COLO668 (cell line): ENCODE data around the gene RIMS1.

Source experiments
- DNase-seq: peaks from one replicate; lab custom pipeline; 2025; ENCODE audit not compliant: unreplicated experiment; lab: John Stamatoyannopoulos, UW

Gene RIMS1

DNA sequence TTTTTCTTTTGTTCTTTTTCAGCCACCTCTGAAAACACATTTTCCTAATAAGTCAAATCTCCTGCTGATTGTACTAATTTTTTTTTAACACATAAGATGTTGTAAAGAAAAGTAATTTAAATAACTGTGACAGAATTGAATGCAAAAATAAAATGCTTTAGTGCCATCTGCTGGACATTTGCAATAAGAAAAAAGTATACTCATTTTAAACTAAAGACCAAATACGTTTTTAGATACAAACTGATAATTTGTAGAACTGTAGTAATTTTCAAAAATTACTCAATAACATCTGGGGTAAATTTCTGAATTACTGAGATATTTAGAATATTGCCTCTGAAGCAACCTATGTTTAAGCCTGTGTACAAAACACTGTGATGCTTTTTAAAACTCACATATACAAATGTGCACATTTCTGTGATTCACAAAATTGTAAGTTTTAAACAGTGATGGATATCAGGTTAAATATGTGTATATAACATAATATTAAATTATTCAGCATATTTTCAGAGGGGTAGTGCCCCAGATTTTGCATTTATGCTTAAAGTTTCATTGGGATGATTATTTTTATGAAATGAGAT is 198.7 kb downstream of the RIMS1 start:
- no peak for DNase-seq

DNA sequence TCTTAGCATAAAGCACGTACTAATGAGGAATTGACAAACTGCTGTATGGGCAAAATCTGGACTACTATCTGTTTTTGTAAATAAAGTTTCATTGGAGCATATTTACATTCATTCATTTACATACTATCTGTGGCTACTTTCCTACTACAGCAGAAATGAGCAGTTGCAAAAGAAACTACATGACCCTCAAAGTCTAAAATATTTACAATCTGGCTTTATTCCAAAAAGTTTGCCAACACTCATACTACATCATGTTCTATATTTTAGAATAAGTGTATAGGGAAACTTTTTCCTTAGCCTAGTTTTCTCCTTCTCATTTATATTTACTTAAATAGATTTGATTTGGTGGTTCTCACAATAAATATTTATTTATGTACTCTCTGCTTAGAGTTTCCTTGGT is 208.2 kb downstream of the RIMS1 start:
- no peak for DNase-seq

DNA sequence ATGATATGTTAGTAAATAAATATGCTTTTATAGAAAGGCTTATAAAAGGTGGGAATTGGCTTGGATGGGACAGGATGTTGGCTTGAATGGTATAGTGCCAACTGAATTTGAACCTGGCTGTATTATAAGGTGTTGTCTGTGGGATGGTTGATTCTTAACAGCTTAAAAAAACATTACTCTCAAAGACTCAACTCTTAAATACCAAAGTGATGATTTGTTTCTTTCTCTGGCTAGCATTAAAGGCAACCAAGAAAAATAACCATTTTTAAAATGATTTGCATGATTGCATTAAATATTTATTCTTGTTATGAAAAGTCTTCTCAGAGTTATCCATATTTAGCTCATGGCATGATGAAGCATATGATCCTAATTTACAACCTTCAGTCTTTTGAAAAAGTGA is 216.2 kb downstream of the RIMS1 start:
- DNase-seq = no peak

DNA sequence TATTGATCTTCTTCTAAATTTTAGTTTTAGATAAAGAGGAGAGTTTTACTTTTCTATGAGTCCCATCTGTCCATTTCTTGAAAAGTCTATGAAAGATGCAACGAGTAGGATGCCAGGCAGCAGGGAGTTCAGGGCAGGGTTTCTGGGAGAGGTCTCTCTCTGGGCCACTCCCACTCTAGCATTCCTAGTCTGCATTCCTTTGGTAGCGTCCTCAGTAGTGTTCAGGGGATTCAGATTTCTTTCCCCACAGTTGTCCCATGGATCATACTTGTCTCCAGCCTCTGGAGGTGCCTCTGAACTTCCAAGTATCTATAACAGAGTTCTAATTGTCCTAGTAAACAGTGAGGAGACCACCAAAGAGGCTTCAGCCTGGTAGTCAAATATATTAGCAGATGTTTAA is 225.3 kb downstream of the RIMS1 start:
- DNase-seq = no peak

DNA sequence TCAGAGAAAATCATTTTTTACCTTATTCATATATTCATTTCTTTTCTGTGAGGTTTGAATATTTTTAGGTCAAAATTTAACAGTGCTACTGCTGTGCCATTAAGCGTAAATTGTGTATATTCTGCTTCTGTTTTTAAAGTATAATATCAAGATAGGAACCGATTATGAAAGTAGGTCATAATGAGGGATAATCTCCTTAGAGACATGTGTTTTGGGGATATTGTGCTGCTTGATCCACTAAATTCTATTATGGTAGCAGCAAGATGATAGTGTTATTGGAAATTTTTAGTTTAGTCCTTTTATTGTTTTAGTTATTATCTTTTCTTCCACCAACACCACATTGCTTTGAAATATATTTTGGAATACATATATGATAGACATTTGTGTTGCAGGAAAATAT is 244.0 kb downstream of the RIMS1 start:
- DNase-seq = no peak

DNA sequence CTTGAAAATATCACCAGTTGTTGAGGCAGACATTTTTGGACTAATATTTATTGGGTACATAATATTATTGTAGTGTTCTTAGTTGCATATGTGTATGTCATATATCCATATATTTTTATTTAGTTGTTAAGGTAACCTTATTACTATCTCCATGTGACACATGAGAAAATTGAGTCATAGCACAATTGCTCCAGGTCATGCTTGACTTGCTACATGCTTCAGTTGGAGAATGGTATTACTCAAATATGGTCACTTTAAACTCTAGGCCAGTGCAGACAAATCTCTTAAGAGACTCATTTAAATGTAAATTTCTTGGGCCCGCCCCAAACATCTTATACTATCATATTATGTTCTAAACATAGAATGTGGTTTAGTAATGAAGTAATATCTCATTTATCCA is 246.1 kb downstream of the RIMS1 start:
- DNase-seq = no peak

DNA sequence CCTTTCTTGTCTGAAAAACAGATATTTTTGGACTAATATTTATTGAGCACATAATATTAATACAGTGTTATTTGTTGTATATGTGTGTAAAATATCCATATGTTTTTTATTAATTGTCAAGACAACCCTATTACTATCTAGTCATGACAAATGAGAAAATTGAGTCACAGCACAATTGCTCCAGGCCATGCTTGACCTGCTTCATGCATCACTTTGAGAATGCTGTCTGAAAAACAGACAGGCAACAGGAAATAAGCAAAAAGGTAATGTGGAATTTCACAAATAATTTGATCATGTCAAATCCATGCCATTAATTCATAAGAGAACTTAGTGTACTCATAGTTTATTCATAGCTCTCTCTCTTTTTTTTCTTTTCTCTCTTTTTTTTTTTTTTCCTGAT is 246.5 kb downstream of the RIMS1 start:
- no peak for DNase-seq

DNA sequence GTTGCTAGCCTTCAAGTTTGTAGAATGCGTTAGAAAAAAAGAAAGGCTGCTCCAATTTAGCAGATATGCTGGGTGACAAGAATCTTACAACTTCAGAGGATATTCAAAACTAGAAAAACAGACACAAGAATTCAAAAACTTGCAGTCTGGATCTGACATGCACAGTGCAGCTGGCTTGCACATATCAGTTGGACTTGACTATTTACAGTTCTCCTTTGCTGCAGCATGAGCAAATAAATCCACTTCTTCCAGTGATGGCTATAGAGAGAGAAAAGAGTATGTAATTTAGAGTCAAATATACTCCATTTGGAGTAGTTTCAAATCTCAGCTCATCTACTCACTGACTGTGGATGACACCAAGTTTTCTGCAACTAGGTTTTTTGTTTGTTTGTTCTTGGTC is 247.0 kb downstream of the RIMS1 start:
- DNase-seq = no peak

DNA sequence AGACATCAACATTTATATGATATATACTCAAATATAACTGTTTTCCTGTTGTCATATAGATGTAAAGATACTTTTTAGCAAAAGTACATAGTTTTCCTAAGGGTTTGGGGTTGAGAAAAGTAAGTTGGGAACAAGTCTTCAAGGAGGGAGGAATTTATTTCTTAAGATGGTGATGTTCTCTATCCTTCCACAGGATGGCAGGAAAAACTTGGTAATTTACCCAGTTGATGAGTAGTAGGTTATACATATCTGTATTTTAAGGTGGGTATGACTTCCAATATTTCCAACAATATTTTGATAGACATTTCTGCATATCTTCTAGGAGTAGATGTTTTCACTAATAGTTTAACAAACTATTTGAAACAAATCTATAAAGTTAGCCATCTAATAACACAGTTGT is 254.4 kb downstream of the RIMS1 start:
- no peak for DNase-seq

DNA sequence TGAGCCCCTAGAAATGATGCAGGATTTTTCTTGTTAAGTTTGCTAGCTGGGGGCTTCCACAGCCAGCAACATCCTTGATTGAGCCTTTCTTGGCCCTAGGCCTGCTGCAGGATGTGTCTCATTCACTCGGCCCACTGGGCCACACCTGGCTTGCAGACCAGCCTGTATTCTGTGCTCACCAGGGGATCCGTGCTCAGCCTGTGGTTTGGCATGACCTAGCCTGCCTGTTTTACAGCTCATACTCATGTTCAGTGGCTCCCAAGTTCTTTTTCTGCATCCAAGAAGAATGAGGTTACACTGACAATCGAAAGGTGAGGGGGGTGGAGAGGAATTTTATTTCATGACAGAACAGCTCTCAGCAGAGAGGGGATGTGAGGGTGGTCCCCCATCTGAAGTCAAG is 263.4 kb downstream of the RIMS1 start:
- no peak for DNase-seq

DNA sequence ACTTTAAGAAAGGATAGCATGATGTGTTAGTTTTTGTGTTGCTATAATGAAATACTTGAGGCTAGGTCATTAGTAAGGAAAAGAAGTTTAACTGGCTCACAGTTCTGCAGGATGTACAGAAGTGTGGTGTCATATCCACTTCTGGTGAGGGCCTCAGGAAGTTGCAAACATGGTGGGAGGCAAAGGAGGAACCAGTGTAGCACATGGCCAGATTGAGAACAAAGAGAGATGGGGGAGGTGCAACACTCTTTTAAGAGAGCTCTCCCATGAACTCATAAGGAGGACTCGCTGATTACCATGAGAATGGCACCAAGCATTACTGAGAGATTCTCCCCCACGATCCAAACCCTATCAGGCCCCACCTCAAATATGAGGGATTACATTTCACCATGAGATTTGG is 265.4 kb downstream of the RIMS1 start:
- DNase-seq = no peak

DNA sequence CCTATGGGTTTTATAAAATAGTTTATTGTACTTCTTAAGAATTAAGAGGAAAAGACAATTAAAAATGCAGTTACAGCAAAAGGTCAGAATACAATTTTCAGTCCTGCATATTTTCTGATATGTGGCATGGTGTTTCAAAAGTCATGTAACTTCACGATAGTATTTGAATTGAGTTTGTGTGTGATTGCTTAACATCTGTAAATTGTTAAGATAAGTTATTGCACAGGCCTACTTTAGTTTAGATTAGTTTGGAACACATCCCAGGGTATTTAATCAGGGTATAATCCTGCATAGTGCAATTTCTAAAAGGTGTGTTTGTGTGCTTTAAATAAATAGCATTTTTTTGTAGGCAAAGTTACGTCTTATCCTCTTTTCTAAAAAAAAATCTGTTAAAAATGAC is 289.6 kb downstream of the RIMS1 start:
- no peak for DNase-seq

DNA sequence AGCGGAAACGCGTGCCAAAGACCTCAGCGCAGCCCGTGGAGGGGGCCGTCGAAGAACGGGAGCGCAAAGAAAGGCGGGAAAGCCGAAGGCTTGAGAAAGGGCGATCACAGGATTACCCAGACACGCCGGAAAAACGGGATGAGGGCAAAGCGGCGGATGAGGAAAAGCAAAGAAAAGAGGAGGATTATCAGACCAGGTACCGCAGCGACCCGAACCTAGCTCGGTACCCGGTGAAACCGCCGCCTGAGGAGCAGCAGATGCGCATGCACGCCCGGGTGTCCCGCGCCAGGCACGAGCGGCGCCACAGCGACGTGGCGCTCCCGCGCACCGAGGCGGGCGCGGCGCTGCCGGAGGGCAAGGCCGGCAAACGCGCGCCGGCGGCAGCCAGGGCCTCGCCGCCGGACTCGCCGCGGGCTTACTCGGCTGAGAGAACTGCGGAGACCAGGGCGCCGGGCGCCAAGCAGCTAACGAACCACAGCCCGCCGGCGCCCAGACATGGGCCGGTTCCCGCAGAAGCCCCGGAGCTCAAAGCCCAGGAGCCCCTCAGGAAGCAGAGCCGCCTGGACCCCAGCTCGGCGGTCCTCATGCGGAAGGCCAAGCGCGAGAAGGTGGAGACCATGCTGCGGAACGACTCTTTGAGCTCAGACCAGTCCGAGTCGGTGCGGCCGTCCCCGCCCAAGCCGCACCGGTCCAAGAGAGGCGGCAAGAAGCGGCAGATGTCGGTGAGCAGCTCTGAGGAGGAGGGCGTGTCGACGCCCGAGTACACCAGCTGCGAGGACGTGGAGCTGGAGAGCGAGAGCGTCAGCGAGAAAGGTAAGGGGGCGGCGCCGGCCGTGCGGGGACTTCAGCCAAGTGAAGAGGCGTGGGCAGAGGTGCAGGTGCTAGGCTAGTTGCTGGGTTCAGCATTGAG is 296.2 kb downstream of the RIMS1 start:
- DNase-seq = peak; percentile 74

DNA sequence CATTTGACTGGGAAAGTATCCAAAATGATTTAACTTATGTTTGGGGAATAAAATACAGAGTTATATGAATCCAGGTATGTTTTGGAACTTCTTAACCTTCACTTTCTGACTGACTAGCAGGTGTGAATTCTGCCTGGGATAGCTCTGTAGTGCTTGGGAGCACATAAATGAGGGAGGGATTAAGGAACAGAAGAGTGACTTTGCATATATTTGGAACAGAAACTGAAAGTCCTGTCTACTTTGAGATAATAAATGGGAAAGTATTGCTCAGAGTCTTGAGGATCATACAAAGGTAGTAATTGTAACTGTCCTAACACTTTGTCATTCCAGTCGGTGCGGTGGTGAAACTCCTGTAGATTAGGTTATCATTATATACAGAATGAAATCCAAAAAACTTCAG is 317.6 kb downstream of the RIMS1 start:
- DNase-seq = no peak

DNA sequence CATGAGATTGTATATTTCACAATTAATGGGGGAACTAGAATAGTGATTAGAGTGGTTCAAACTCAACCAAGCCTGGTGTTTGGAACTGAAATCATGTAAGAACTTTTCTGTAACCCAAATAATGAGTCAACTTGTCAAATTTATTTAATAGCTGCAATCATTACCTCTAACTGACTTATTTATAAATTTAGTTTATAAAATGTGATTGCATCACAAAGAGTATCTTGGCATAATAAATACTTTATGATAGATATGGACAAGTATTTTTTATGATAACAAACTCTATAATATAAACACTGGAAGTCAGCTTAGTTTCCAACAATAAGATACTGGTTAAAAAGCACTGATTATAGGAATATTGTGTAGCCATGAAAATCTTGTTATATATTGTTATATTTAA is 319.1 kb downstream of the RIMS1 start:
- DNase-seq = no peak

DNA sequence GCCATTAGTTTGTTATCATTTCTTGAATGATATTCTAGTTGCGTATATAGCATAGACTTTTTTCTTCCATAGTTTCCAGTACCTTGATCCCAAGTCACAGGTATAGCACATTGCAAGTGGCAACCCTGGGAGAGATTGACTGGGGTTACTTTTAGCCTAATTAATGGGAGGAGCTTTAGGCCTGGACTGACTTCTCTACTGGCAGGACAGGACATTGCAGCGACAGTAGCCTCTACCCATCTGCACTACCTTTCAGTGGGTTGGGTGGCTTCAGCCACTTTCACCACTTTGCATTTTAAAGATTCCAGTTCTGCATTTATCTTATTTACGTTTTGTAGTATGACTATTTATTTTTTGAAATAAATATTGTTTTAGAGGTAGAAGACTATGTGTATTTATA is 320.3 kb downstream of the RIMS1 start:
- DNase-seq = no peak

DNA sequence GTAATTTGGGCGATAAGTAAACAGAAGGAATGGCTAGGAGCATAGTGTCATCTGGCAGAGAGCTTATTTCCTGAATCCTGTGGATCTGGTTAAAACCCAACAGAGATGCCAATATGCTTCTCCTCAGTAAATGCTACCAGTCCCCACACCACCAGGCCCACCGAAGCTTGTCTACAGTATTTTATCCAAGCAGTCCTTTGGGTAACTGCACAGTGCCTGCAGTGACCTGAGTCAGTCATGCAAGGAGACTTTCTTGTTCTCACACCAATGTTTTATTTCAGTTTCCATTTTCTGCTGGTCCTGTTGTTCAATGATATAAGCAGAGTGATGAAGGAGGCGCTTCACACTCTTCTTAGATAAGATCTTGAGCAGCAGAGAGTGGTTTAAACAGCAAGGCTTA is 326.3 kb downstream of the RIMS1 start:
- DNase-seq = no peak

DNA sequence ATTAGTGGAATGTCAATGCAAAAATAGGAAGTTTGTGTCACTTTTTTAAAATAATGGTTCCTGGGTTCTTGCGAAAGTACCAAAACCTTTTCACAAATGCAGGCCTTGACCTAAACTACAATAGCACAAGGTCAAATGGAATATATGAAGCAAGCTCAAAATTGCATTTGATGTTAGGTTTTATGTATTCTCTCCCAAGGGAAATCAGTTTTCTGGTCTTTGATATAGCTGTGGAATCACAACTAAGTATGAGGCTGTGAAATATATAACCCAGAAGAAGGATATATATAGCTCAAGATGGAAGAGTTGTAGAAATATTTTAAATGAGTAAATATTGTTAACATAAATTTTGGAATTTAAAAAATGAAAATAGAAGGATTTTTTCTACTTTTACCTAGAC is 327.3 kb downstream of the RIMS1 start:
- DNase-seq = no peak

DNA sequence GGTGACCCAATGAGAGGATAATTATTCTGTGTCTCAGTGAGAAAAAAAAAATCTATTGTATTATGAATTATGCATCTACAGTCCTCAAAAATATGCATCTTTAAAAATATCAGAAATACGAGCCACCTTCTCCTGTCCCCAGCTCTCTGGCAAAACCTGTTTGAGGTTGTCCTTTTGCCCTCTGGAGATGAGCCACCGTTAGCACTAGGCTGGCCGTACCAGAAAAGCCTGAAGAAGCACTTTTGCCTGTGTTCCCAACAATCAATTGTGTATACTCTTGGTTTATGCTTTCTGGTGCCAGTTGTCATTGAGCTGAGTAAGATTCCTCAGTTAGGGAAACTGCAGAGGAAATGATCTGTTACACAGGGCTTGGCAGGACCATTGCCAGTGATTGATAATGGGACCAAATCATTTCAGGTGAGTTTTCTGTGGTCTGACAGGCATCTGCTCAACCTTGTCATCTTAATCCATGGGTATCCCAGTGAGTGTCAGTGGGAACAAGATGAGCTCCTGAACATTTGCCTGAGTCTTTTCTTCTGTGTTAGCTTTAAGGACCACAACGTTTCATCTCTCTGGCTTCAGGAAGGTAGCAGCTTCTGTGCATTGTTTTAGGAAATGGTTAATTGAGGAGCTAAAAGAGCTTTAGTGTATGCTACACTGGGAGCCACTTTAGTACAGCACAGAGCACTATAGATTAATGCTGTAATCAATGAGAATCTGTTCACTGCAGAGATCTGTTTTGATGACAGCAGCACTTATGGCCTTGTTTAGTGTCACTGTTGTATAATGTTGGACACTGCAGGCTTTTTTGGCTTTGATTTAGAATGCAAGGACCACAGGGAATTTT is 330.1 kb downstream of the RIMS1 start:
- DNase-seq = no peak

DNA sequence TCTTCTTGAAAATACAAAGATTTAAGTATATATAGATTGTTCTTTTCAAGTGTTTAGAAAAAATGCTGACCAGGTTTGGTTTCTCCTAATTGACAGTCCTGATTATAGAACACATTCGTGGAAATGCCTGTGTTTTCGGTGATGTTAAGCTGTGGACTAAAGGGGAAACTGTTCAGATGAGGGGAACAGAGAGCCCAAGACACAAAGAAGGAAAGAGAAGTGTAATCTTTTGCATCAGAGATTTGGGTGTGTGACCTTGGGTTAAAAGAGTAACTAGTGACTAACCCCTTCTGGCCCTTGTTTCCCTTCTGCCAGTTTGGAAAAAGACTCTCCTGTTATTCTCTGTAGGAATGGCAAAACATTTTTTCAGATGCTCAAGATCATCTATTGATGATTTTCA is 331.3 kb downstream of the RIMS1 start:
- DNase-seq = no peak

DNA sequence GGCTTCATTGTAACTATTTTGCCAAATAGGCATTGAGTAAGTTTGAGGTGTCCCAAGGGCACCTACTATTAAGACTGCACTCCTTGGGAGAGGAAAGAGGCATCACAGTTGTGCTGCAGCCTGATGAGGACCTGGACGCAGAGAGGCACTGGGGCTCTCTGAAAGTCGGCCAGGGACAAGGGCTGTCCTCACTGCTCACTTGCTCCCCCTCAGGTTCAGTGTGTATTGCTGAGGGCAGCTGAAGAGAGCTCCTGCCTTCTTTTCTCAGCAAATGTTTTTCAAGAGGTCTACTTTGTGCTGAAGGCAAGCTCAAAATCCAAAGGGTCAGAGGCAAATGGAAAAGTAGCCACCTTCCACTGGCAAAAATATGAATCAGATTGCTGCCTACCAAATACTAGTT is 331.8 kb downstream of the RIMS1 start:
- peak; percentile 8 for DNase-seq

DNA sequence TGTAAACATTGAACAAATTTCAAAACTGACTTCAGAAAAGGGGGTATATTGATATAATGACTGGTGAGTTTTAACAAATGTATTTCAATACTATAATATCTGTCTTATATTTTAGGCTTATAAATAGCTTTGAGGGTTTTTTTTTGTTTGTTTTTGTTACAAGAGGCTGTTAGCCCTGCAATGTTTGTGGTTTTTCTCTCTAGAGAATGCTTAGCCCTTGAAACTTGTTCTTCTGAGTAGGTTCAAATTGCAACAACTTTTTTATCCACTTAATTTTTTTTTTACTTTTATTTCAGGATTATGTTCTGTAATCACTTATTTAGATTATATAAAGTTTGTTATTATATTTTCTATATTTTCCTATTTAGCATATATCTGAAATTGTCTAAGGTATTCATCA is 333.2 kb downstream of the RIMS1 start:
- no peak for DNase-seq
